GM19023 (cell line): ENCODE measurements around the gene BECN2.

Source experiments
- ATAC-seq: cut with Tn5 transposase; IDR thresholded peaks from one replicate; pipeline ENCODE4 v1.9.1; 2021; ENCODE audit warnings: mild to moderate bottlenecking, moderate library complexity; ENCODE audit not compliant: unreplicated experiment

BECN2 gene

GRCh38 chr1:241957692-241958494 is at the start of gene BECN2:
TSS of gene BECN2 (plus strand) at chr1:241957767. CDS start at chr1:241957767, 0 bp downstream.
- ATAC-seq, result no peak

GRCh38 chr1:241916196-241916595 is 41.4 kb upstream of the BECN2 start:
- no peak for ATAC-seq

- ATAC-seq, result no peak
Measured at GRCh38 chr1:241917487-241917886, 40.1 kb upstream of the BECN2 start.

- ATAC-seq, result no peak
Measured at GRCh38 chr1:241918879-241919278, 38.7 kb upstream of the BECN2 start.

- no peak for ATAC-seq
Measured at GRCh38 chr1:241924080-241924808, 33.3 kb upstream of the BECN2 start.

- ATAC-seq, result no peak
Measured at GRCh38 chr1:241926141-241926540, 31.4 kb upstream of the BECN2 start.

GRCh38 chr1:241927321-241927720 is 30.2 kb upstream of the BECN2 start:
- ATAC-seq, result no peak

- ATAC-seq, result no peak
Measured at GRCh38 chr1:241932845-241933244, 24.7 kb upstream of the BECN2 start.

- ATAC-seq, result no peak
Measured at GRCh38 chr1:241934201-241934848, 23.2 kb upstream of the BECN2 start.

GRCh38 chr1:241934866-241935265 is 22.7 kb upstream of the BECN2 start:
- ATAC-seq, result no peak

- ATAC-seq, result no peak
Measured at GRCh38 chr1:241939798-241940197, 17.8 kb upstream of the BECN2 start.

- no peak for ATAC-seq
Measured at GRCh38 chr1:241942738-241943137, 14.8 kb upstream of the BECN2 start.

- no peak for ATAC-seq
Measured at GRCh38 chr1:241944300-241944699, 13.3 kb upstream of the BECN2 start.

GRCh38 chr1:241947354-241947753 is 10.2 kb upstream of the BECN2 start:
- ATAC-seq, result no peak

- no peak for ATAC-seq
Measured at GRCh38 chr1:241950390-241950789, 7.2 kb upstream of the BECN2 start.

GRCh38 chr1:241962153-241962552 is 4.6 kb downstream of the BECN2 start:
- ATAC-seq, result no peak

GRCh38 chr1:241963722-241964121 is 6.2 kb downstream of the BECN2 start:
- ATAC-seq, result no peak

- no peak for ATAC-seq
Measured at GRCh38 chr1:241964550-241965282, 7.1 kb downstream of the BECN2 start.

- no peak for ATAC-seq
Measured at GRCh38 chr1:241968611-241969010, 11.0 kb downstream of the BECN2 start.

- ATAC-seq, result no peak
Measured at GRCh38 chr1:241972703-241973369, 15.3 kb downstream of the BECN2 start.

- no peak for ATAC-seq
Measured at GRCh38 chr1:241976229-241976628, 18.7 kb downstream of the BECN2 start.
